Measurements from ENCODE around the gene ATRN.
A peak's percentile ranks its signal among the peaks of the same experiment; 100 is the strongest.

The ATRN gene

GRCh38 chr20:3461211-3461771 lies 9.5 kb upstream of the ATRN start:
- DNase-seq (ENCODE audit: low read depth, low spot score): no peak

GRCh38 chr20:3461911-3462677 lies 8.7 kb upstream of the ATRN start:
- no peak for DNase-seq (ENCODE audit: low read depth, low spot score)
- ChIA-PET POLR2A (interaction anchor here (0.6 to 1.6 kb wide), 2 partner anchors 8 to 293 kb away, joined by 3 to 6 read pairs; partner anchors contain the start of gene ATRN), CTCF (interaction anchor here (0.8 to 1.4 kb wide), 3 partner anchors 8 to 14 kb away, joined by 3 to 7 read pairs (median 4); no protein-coding TSS in a partner anchor)
- TF ChIP-seq CTCF (IDR thresholded peaks at IDR 0.05; ENCODE audit: insufficient read depth, low read length, missing control alignments): no peak
- no peak overlapping the region for H3K4me3 ChIP-seq (ENCODE audit: low read depth, low read length)

More at GRCh38 chr20:3461211-3461771, 9.5 kb upstream of the ATRN start:
- CTCF ChIA-PET: interaction anchor here (0.8 to 1.4 kb wide), 3 partner anchors 8 to 14 kb away, joined by 3 to 7 read pairs (median 4); no protein-coding TSS in a partner anchor
- POLR2A ChIA-PET: interaction anchor here (0.6 to 1.6 kb wide), 2 partner anchors 9 to 72 kb away, joined by 3 to 6 read pairs; partner anchors contain the start of gene ATRN
- no peak overlapping the region for H3K4me3 ChIP-seq (ENCODE audit: low read depth, low read length)
- TF ChIP-seq CTCF (IDR thresholded peaks at IDR 0.05; ENCODE audit: insufficient read depth, low read length, missing control alignments): no peak

- no peak overlapping the region for H3K4me3 ChIP-seq (ENCODE audit: low read depth, low read length)
- ChIA-PET POLR2A (no interaction called here), CTCF (no interaction called here)
- TF ChIP-seq CTCF (IDR thresholded peaks at IDR 0.05; ENCODE audit: insufficient read depth, low read length, missing control alignments): no peak
- no peak for DNase-seq (ENCODE audit: low read depth, low spot score)
These were observed 6.7 kb upstream of the ATRN start for GRCh38 chr20:3464166-3464565.

- ChIA-PET POLR2A (no interaction called here), CTCF (no interaction called here)
- H3K4me3 ChIP-seq (ENCODE audit: low read depth, low read length): no peak overlapping the region
- no peak for TF ChIP-seq CTCF (IDR thresholded peaks at IDR 0.05; ENCODE audit: insufficient read depth, low read length, missing control alignments)
- no peak for DNase-seq (ENCODE audit: low read depth, low spot score)
These were observed 5.5 kb upstream of the ATRN start for GRCh38 chr20:3465301-3465700.

GRCh38 chr20:3470208-3470626 lies 601 bp upstream of the ATRN start:
- peak overlapping the region; percentile 87 for H3K4me3 ChIP-seq (ENCODE audit: low read depth, low read length)
- POLR2A ChIA-PET: interaction anchor here (1.0 to 1.4 kb wide), 2 partner anchors 8 to 14 kb away, joined by 3 to 6 read pairs; no protein-coding TSS in a partner anchor
- DNase-seq (ENCODE audit: low read depth, low spot score): no peak
- CTCF ChIA-PET: interaction anchor here (0.9 to 1.9 kb wide), 2 partner anchors 9 to 241 kb away, joined by 3 to 7 read pairs; no protein-coding TSS in a partner anchor
- no peak for TF ChIP-seq CTCF (IDR thresholded peaks at IDR 0.05; ENCODE audit: insufficient read depth, low read length, missing control alignments)

- no peak for DNase-seq (ENCODE audit: low read depth, low spot score)
- peak overlapping the region; percentile 87 for H3K4me3 ChIP-seq (ENCODE audit: low read depth, low read length)
- CTCF ChIA-PET: interaction anchor here (2.1 kb wide), 1 partner anchor 92 kb away, joined by 5 read pairs; no protein-coding TSS in a partner anchor
- POLR2A ChIA-PET: no interaction called here
- no peak for TF ChIP-seq CTCF (IDR thresholded peaks at IDR 0.05; ENCODE audit: insufficient read depth, low read length, missing control alignments)
These were observed 691 bp downstream of the ATRN start for GRCh38 chr20:3471397-3472021.
